MG63 (cell line): ENCODE results near the gene GPER1. TPM values are rescaled to one million over a fixed set of nuclear protein-coding genes. Genes with fewer than 3 reads are reported as not detected.
A peak's percentile ranks its signal among the peaks of the same experiment; 100 is the strongest.
"Not testable (repeated sequence)": the region's sequence is repeated elsewhere in the genome, so short reads cannot be mapped to it uniquely, and the experiment has no call there.

ENCODE experiments used
- DNase-seq: peaks from one replicate; pipeline ENCODE4 v3.0.0-alpha.2; 2020
- H3K27me3 ChIP-seq: fragments of 250-450 bp; sonication (Bioruptor Pico); 2 replicates; pipeline ENCODE4 v1.5.1; 2020; ENCODE audit warnings: mild to moderate bottlenecking, moderate library complexity
- H3K36me3 ChIP-seq: fragments of 250-450 bp; sonication (Bioruptor Pico); 2 replicates; pipeline ENCODE4 v1.5.1; 2020; ENCODE audit warnings: mild to moderate bottlenecking, moderate library complexity
- H3K4me3 ChIP-seq: fragments of 250-450 bp; sonication (Bioruptor Pico); 2 replicates; pipeline ENCODE4 v1.5.1; 2020; ENCODE audit warnings: mild to moderate bottlenecking, moderate library complexity
- H3K9me3 ChIP-seq: fragments of 250-450 bp; sonication (Bioruptor Pico); 2 replicates; pipeline ENCODE4 v1.5.1; 2020; ENCODE audit warnings: mild to moderate bottlenecking, moderate library complexity
- total RNA-seq: library from RNA; depleted of rRNA; stranded (reverse); fragments of >200 nt; shearing (Covaris generic); gene quantifications from 2 replicates; pipeline ENCODE4 v1.2.3, GENCODE V29; 2014; ENCODE audit warnings: low replicate concordance

GPER1 gene
- total RNA-seq, 1 experiment from 2014 or later, result 2.2 TPM

- H3K9me3 ChIP-seq, result no peaks in the 10 kb centered on the region
- no peaks in the 10 kb centered on the region for H3K36me3 ChIP-seq
- H3K27me3 ChIP-seq, result no peaks in the 10 kb centered on the region
- DNase-seq, result no peak
- H3K4me3 ChIP-seq, result no peak overlapping the region
Observed at GRCh38 chr7:1061180-1061579, 26.7 kb upstream of the GPER1 start.

GRCh38 chr7:1062296-1063294, 25.3 kb upstream of the GPER1 start:
- Histone ChIP-seq H3K4me3 (no peak overlapping the region), H3K27me3 (no peaks in the 10 kb centered on the region), H3K9me3 (no peaks in the 10 kb centered on the region), H3K36me3 (no peaks in the 10 kb centered on the region)
- DNase-seq, result no peak

- no peaks in the 10 kb centered on the region for H3K27me3 ChIP-seq
- DNase-seq, result no peak
- no peak overlapping the region for H3K4me3 ChIP-seq
- no peaks in the 10 kb centered on the region for H3K36me3 ChIP-seq
- no peaks in the 10 kb centered on the region for H3K9me3 ChIP-seq
Observed at GRCh38 chr7:1063361-1063760, 24.6 kb upstream of the GPER1 start.

- H3K4me3 ChIP-seq, result no peak overlapping the region
- no peak for DNase-seq
- no peaks in the 10 kb centered on the region for H3K27me3 ChIP-seq
- H3K9me3 ChIP-seq, result no peaks in the 10 kb centered on the region
- no peaks in the 10 kb centered on the region for H3K36me3 ChIP-seq
Observed at GRCh38 chr7:1064581-1064980, 23.3 kb upstream of the GPER1 start.

- H3K36me3 ChIP-seq, result no peaks in the 10 kb centered on the region
- no peak overlapping the region for H3K4me3 ChIP-seq
- H3K27me3 ChIP-seq, result no peaks in the 10 kb centered on the region
- no peak for DNase-seq
- H3K9me3 ChIP-seq, result no peaks in the 10 kb centered on the region
Observed at GRCh38 chr7:1065263-1065584, 22.7 kb upstream of the GPER1 start.

GRCh38 chr7:1065585-1066241, 22.2 kb upstream of the GPER1 start:
- DNase-seq, result peak; percentile 65
- H3K36me3 ChIP-seq, result no peaks in the 10 kb centered on the region
- H3K27me3 ChIP-seq, result no peaks in the 10 kb centered on the region
- no peak overlapping the region for H3K4me3 ChIP-seq
- no peaks in the 10 kb centered on the region for H3K9me3 ChIP-seq

GRCh38 chr7:1066242-1066588, 21.7 kb upstream of the GPER1 start:
- Histone ChIP-seq H3K4me3 (no peak overlapping the region), H3K9me3 (no peaks in the 10 kb centered on the region), H3K27me3 (no peaks in the 10 kb centered on the region), H3K36me3 (no peaks in the 10 kb centered on the region)
- no peak for DNase-seq

- H3K9me3 ChIP-seq, result no peaks in the 10 kb centered on the region
- H3K4me3 ChIP-seq, result no peak overlapping the region
- H3K27me3 ChIP-seq, result no peaks in the 10 kb centered on the region
- no peaks in the 10 kb centered on the region for H3K36me3 ChIP-seq
- no peak for DNase-seq
Observed at GRCh38 chr7:1068013-1068412, 19.9 kb upstream of the GPER1 start.

- no peaks in the 10 kb centered on the region for H3K36me3 ChIP-seq
- no peak for DNase-seq
- no peaks in the 10 kb centered on the region for H3K9me3 ChIP-seq
- no peak overlapping the region for H3K4me3 ChIP-seq
- no peaks in the 10 kb centered on the region for H3K27me3 ChIP-seq
Observed at GRCh38 chr7:1068619-1069018, 19.3 kb upstream of the GPER1 start.

- Histone ChIP-seq H3K4me3 (no peak overlapping the region), H3K36me3 (no peaks in the 10 kb centered on the region), H3K9me3 (no peaks in the 10 kb centered on the region), H3K27me3 (no peaks in the 10 kb centered on the region)
- DNase-seq, result no peak
Observed at GRCh38 chr7:1070544-1071011, 17.3 kb upstream of the GPER1 start.

GRCh38 chr7:1071731-1072254, 16.1 kb upstream of the GPER1 start:
- Histone ChIP-seq H3K9me3 (no peaks in the 10 kb centered on the region), H3K36me3 (no peaks in the 10 kb centered on the region), H3K27me3 (no peaks in the 10 kb centered on the region), H3K4me3 (no peak overlapping the region)
- DNase-seq, result no peak

- Histone ChIP-seq H3K36me3 (no peaks in the 10 kb centered on the region), H3K4me3 (no peak overlapping the region), H3K9me3 (no peaks in the 10 kb centered on the region), H3K27me3 (no peaks in the 10 kb centered on the region)
- DNase-seq, result no peak
Observed at GRCh38 chr7:1073142-1073977, 14.6 kb upstream of the GPER1 start.

- H3K4me3 ChIP-seq, H3K27me3 ChIP-seq, H3K9me3 ChIP-seq, DNase-seq, H3K36me3 ChIP-seq: not testable (repeated sequence)
Observed at GRCh38 chr7:1074018-1074417, 13.9 kb upstream of the GPER1 start.

GRCh38 chr7:1074593-1075431, 13.1 kb upstream of the GPER1 start:
- Histone ChIP-seq H3K4me3 (no peak overlapping the region), H3K36me3 (no peaks in the 10 kb centered on the region), H3K9me3 (no peaks in the 10 kb centered on the region), H3K27me3 (no peaks in the 10 kb centered on the region)
- DNase-seq, result no peak

- H3K4me3 ChIP-seq, result no peak overlapping the region
- no peaks in the 10 kb centered on the region for H3K27me3 ChIP-seq
- no peaks in the 10 kb centered on the region for H3K9me3 ChIP-seq
- no peaks in the 10 kb centered on the region for H3K36me3 ChIP-seq
- DNase-seq, result no peak
Observed at GRCh38 chr7:1076184-1077072, 11.5 kb upstream of the GPER1 start.
